GM12892 (cell line): ENCODE measurements around the gene NLGN2.

Experiments
- POLR2A ChIP-seq: IDR thresholded peaks from 2 replicates; pipeline ENCODE4 v1.6.1; 2011; ENCODE audit warnings: low read depth, low read length, control low read depth
- POLR2AphosphoS5 ChIP-seq: IDR thresholded peaks from 2 replicates; pipeline ENCODE4 v1.6.1; 2011; ENCODE audit warnings: low read depth, low read length, control low read depth

DNA sequence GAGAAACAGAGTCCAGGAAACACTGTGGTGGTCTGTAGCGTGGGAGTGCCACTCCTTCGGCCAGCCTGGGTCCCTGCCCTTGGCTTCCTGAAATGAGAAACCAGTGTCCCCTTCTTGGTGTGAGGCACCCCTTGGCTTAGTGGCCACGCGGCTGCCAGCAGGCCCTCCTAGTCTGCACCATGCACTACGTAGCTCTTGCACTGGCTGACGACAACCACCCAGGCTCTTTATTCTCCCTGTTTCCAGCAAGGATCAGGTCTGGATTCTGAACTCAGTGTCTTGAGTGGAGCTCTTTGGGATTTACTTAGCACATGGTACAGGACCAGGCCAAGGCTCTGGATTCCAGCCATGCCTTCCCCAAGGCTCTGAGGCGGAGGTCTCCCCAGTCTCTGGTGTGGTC is 19.9 kb downstream of the NLGN2 start:
- TF ChIP-seq POLR2AphosphoS5, result no peak
- TF ChIP-seq POLR2A, result no peak
